Neuronal stem cell (in vitro differentiated cells): ENCODE measurements around the gene HS3ST5.

ENCODE experiments used
- DNase-seq: peaks from one replicate; pipeline ENCODE4 v3.0.0-alpha.2; 2013; ENCODE audit warnings: low spot score
- H2AFZ ChIP-seq: one replicate; pipeline ENCODE4 v1.6.1; 2013; ENCODE audit warnings: mild to moderate bottlenecking, low read length, inconsistent platforms
- H2AK5ac ChIP-seq: 2 replicates; pipeline ENCODE4 v1.6.1; 2013; ENCODE audit warnings: low read depth, mild to moderate bottlenecking, inconsistent platforms, low read length, moderate library complexity, mixed read lengths
- H2BK120ac ChIP-seq: 2 replicates; pipeline ENCODE4 v1.6.1; 2013; ENCODE audit warnings: low read depth, mild to moderate bottlenecking, inconsistent platforms, low read length, moderate library complexity, mixed read lengths
- H2BK12ac ChIP-seq: one replicate; pipeline ENCODE4 v1.6.1; 2013; ENCODE audit warnings: low read length, inconsistent platforms
- H2BK15ac ChIP-seq: 2 replicates; pipeline ENCODE4 v1.6.1; 2013; ENCODE audit warnings: mild to moderate bottlenecking, low read length, inconsistent platforms, mixed read lengths
- H2BK5ac ChIP-seq: one replicate; pipeline ENCODE4 v1.6.1; 2013; ENCODE audit warnings: inconsistent platforms, mild to moderate bottlenecking, low read length, moderate library complexity
- H3K14ac ChIP-seq: one replicate; pipeline ENCODE4 v1.6.1; 2013; ENCODE audit warnings: low read length, inconsistent platforms
- H3K18ac ChIP-seq: 2 replicates; pipeline ENCODE4 v1.6.1; 2013; ENCODE audit warnings: low read length, inconsistent platforms
- H3K23ac ChIP-seq: 2 replicates; pipeline ENCODE4 v1.6.1; 2013; ENCODE audit warnings: low read depth, mild to moderate bottlenecking, mixed read lengths, low read length, inconsistent platforms; ENCODE audit not compliant: poor library complexity
- H3K27ac ChIP-seq: replicated peaks from 3 replicates; pipeline ENCODE4 v1.5.1; 2013; ENCODE audit warnings: low read length, inconsistent platforms
- H3K27me3 ChIP-seq, 3 experiments: 2 replicates each; pipeline ENCODE4 v1.6.1; 2013; ENCODE audit warnings: low read length in 3 of 3, mild to moderate bottlenecking in 2 of 3, inconsistent platforms in 1 of 3, low read depth in 1 of 3, mixed read lengths in 1 of 3, moderate library complexity in 1 of 3; ENCODE audit not compliant: control insufficient read depth in 3 of 3, insufficient read depth in 3 of 3
- H3K36me3 ChIP-seq, 2 donors: replicated peaks in 1 of 2; 2 replicates each; pipeline ENCODE4 v1.6.1; 2013; ENCODE audit warnings: low read length in 2 of 2; ENCODE audit not compliant: control insufficient read depth in 2 of 2, insufficient read depth in 2 of 2
- H3K4ac ChIP-seq: 2 replicates; pipeline ENCODE4 v1.6.1; 2013; ENCODE audit warnings: inconsistent platforms, mild to moderate bottlenecking, low read length, moderate library complexity
- H3K4me1 ChIP-seq, 2 donors: 1 replicate in 1 of 2; 2 replicates in 1 of 2; pipeline ENCODE4 v1.6.1; 2013; ENCODE audit warnings: low read length in 2 of 2, low read depth in 1 of 2; ENCODE audit not compliant: control insufficient read depth in 2 of 2, insufficient read depth in 1 of 2
- H3K4me2 ChIP-seq: one replicate; pipeline ENCODE4 v1.6.1; 2013; ENCODE audit warnings: mild to moderate bottlenecking, low read length, inconsistent platforms; ENCODE audit not compliant: insufficient read depth, poor library complexity, severe bottlenecking
- H3K4me3 ChIP-seq, 2 donors: 2 replicates each; pipeline ENCODE4 v1.5.1; 2013; ENCODE audit warnings: low read length in 2 of 2, mild to moderate bottlenecking in 2 of 2, inconsistent platforms in 1 of 2, moderate library complexity in 1 of 2
- H3K79me1 ChIP-seq: one replicate; pipeline ENCODE4 v1.6.1; 2013; ENCODE audit warnings: low read depth, mild to moderate bottlenecking, inconsistent platforms, low read length, moderate library complexity
- H3K9ac ChIP-seq: one replicate; pipeline ENCODE4 v1.6.1; 2013; ENCODE audit warnings: mild to moderate bottlenecking, low read depth, low read length, inconsistent platforms; ENCODE audit not compliant: poor library complexity
- H3K9me3 ChIP-seq, 2 donors: replicated peaks in 1 of 2; 2 replicates each; pipeline versions ENCODE3 to v1.6.1; 2013; ENCODE audit warnings: low read length in 2 of 2, mild to moderate bottlenecking in 2 of 2, inconsistent platforms in 1 of 2, low read depth in 1 of 2, mixed read lengths in 1 of 2, moderate library complexity in 1 of 2; ENCODE audit not compliant: control insufficient read depth in 2 of 2, insufficient read depth in 1 of 2
- H4K8ac ChIP-seq: one replicate; pipeline ENCODE4 v1.6.1; 2013; ENCODE audit warnings: low read depth, mild to moderate bottlenecking, inconsistent platforms, low read length, moderate library complexity
- H4K91ac ChIP-seq: one replicate; pipeline ENCODE4 v1.6.1; 2013; ENCODE audit warnings: low read length, low read depth, mild to moderate bottlenecking, inconsistent platforms; ENCODE audit not compliant: poor library complexity
- WGBS, 2 donors: extraction: QIAGEN DNeasy Blood & Tissue Kit; methylation state at CpG; one replicate each; pipeline ENCODE4 v1.1.7; 2013; ENCODE audit warnings: missing lambda C conversion rate in 2 of 2, mixed read lengths in 1 of 2; ENCODE audit not compliant: insufficient read length in 2 of 2, insufficient replicate concordance in 1 of 2; ENCODE audit errors: extremely low coverage in 2 of 2; 5-methylcytosine and 5-hydroxymethylcytosine counted together

HS3ST5 gene

GRCh38 chr6:114210467-114210866, 132.4 kb downstream of the HS3ST5 start:
- no peak overlapping the region for H3K4me2 ChIP-seq
- H2AFZ ChIP-seq = no peak overlapping the region
- H3K4me1 ChIP-seq = no peaks in the 10 kb centered on the region
- H2BK120ac ChIP-seq = no peak overlapping the region
- H3K27me3 ChIP-seq = no peaks in the 10 kb centered on the region
- H2BK12ac ChIP-seq = no peak overlapping the region
- no peaks in the 10 kb centered on the region for H3K36me3 ChIP-seq
- H3K14ac ChIP-seq = no peak overlapping the region
- H4K91ac ChIP-seq = no peak overlapping the region
- H2AK5ac ChIP-seq = no peak overlapping the region
- no peak overlapping the region for H3K4me3 ChIP-seq
- H3K79me1 ChIP-seq = no peaks in the 10 kb centered on the region
- no peak overlapping the region for H4K8ac ChIP-seq
- peaks cover 2 to 6% of the 10 kb centered on the region in 2 donors for H3K9me3 ChIP-seq
- H3K9ac ChIP-seq = no peak overlapping the region
- no peak for DNase-seq
- no peak overlapping the region for H3K23ac ChIP-seq
- no CpG with 5 or more reads among the region's 4 CpGs for WGBS, 2 donors
- H3K18ac ChIP-seq = no peak overlapping the region
- H2BK5ac ChIP-seq = no peak overlapping the region
- no peak overlapping the region for H3K4ac ChIP-seq
- no peak overlapping the region for H2BK15ac ChIP-seq
- H3K27ac ChIP-seq = no peak overlapping the region

DNA sequence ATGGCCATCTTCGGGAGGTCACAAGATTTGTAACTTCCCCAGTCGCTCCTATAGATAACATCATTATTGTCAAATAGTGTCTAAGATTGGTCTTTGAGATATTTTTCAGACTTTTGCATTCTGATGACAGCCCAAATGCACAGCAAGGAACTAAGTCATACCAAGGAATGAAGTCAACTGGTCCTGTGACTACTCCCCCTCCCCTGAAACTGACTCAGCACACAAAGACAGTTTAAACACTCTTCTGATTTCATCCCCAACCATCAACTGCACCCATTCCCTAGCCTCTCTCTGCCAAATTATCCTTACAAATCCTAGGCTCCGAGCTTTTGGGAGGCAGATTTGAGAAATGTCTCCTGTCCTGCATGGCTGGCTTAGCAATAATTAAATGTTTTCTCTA, 139.4 kb downstream of the HS3ST5 start:
- Histone ChIP-seq H2AK5ac (no peak overlapping the region), H3K4me1 (no peaks in the 10 kb centered on the region), H3K9ac (no peak overlapping the region), H2AFZ (no peak overlapping the region), H2BK120ac (no peak overlapping the region), H3K9me3 (peaks cover 0 to 3% of the 10 kb centered on the region in 2 donors), H3K4me2 (no peak overlapping the region), H3K36me3 (no peaks in the 10 kb centered on the region), H2BK12ac (no peak overlapping the region), H3K79me1 (no peaks in the 10 kb centered on the region), H4K91ac (no peak overlapping the region), H3K23ac (no peak overlapping the region), H4K8ac (no peak overlapping the region), H3K18ac (no peak overlapping the region), H3K4me3 (no peak overlapping the region), H3K27ac (no peak overlapping the region), H3K4ac (no peak overlapping the region), H3K14ac (no peak overlapping the region), H2BK15ac (no peak overlapping the region), H2BK5ac (no peak overlapping the region), H3K27me3 (no peaks in the 10 kb centered on the region)
- no CpG with 5 or more reads among the region's 3 CpGs for WGBS, 2 donors
- no peak for DNase-seq

DNA sequence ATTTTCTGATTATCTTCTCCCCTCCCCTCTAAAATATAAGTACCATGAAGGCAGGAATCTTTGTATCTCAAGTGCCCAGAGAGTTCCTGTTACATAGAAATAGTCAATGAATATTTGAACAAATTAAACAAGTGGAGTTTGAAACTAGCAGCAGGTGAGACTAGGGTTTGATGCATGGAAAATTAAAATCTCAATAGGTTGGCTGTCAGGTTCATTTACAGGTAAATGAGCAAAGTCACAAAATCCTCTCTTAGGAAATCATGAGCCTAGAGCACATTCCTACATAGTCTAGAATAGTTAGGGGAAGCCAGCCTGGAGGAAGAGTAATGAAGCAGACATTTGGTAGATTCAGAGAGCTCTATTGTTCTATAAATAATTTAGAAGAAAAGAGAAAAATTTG, 140.4 kb downstream of the HS3ST5 start:
- no peak overlapping the region for H4K8ac ChIP-seq
- H2BK15ac ChIP-seq = no peak overlapping the region
- H3K36me3 ChIP-seq = no peaks in the 10 kb centered on the region
- no peaks in the 10 kb centered on the region for H3K27me3 ChIP-seq
- H2BK120ac ChIP-seq = no peak overlapping the region
- no peak overlapping the region for H3K9ac ChIP-seq
- DNase-seq = no peak
- H3K4me2 ChIP-seq = no peak overlapping the region
- H2AFZ ChIP-seq = no peak overlapping the region
- H2BK5ac ChIP-seq = no peak overlapping the region
- no peak overlapping the region for H4K91ac ChIP-seq
- no peaks in the 10 kb centered on the region for H3K79me1 ChIP-seq
- no peak overlapping the region for H2AK5ac ChIP-seq
- H3K23ac ChIP-seq = no peak overlapping the region
- H3K4ac ChIP-seq = no peak overlapping the region
- no peak overlapping the region for H3K27ac ChIP-seq
- H3K18ac ChIP-seq = no peak overlapping the region
- no peak overlapping the region for H2BK12ac ChIP-seq
- no peak overlapping the region for H3K4me3 ChIP-seq
- H3K9me3 ChIP-seq = peaks cover 0 to 3% of the 10 kb centered on the region in 2 donors
- H3K4me1 ChIP-seq = no peaks in the 10 kb centered on the region
- no peak overlapping the region for H3K14ac ChIP-seq

DNA sequence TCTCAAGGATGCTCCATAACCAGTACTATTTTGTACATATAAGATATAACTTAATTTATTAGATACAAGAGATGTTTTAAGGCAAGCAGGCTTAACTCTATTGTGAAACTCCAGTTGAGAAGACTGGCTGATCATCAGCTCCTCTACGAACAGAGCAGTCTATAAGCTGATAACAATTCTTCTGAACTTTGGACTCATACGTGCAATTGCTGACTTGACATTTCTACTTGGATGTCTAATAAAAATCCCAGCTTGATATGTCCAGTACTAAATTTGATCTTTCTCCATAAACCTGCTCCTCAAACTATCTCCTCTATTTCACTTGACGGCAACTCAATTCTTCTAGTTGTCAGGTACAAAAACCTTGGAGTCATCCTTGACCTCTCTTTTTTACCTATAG, 141.9 kb downstream of the HS3ST5 start:
- no peak overlapping the region for H2BK120ac ChIP-seq
- H3K4me1 ChIP-seq = peaks cover 0 to under 1% of the 10 kb centered on the region in 2 donors
- no peak overlapping the region for H3K4ac ChIP-seq
- H2AFZ ChIP-seq = no peak overlapping the region
- H3K27me3 ChIP-seq = no peaks in the 10 kb centered on the region
- no peaks in the 10 kb centered on the region for H3K36me3 ChIP-seq
- H3K27ac ChIP-seq = no peak overlapping the region
- peaks cover 0 to 3% of the 10 kb centered on the region in 2 donors for H3K9me3 ChIP-seq
- H2AK5ac ChIP-seq = no peak overlapping the region
- H3K23ac ChIP-seq = no peak overlapping the region
- no peak overlapping the region for H4K91ac ChIP-seq
- no peak overlapping the region for H3K14ac ChIP-seq
- no peak overlapping the region for H2BK5ac ChIP-seq
- H2BK15ac ChIP-seq = no peak overlapping the region
- no peak overlapping the region for H3K4me3 ChIP-seq
- no peak overlapping the region for H3K18ac ChIP-seq
- no peak overlapping the region for H3K9ac ChIP-seq
- DNase-seq = no peak
- WGBS, 2 donors = no CpG with 5 or more reads among the region's 3 CpGs
- no peak overlapping the region for H2BK12ac ChIP-seq
- H4K8ac ChIP-seq = no peak overlapping the region
- no peaks in the 10 kb centered on the region for H3K79me1 ChIP-seq
- no peak overlapping the region for H3K4me2 ChIP-seq
